ENCODE data around the gene YDJC. TPM values are rescaled to one million over a fixed set of nuclear protein-coding genes. Genes with fewer than 3 reads are reported as not detected.

The YDJC gene
- total and polyA plus RNA-seq, 9 of the 15 experiments (the other 6 are each of a cell fraction or from before 2014, with no cell fraction given) = 13.5 to 871 (median 164) TPM

DNA sequence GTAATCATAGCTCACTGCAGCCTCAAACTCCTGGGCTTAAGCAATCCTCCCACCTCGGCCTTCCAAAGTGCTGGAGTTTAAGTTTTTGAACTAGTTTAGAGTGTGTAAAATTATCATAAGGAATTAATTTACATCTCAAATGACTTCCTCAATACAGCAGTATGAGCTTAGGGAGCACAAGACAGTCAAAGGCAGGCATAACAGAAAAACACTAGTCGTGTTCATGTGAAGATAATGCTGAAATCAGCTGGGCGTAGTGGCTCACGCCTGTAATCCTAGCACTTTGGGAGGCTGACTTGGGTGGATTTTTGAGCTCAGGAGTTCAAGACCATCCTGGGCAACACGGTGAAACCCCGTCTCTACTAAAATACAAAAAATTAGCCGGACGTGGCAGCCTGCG is 25.8 kb downstream of the YDJC start:
- peaks cover 0 to 2% of the 10 kb centered on the region in 2 experiments; a peak in 1 of 5 replicates for H3K27me3 ChIP-seq (ENCODE audit: control insufficient read depth in 2 of 2, insufficient read depth in 2 of 2, low read length in 2 of 2)
- peak overlapping the region in 1 of 2 experiments; percentile 21; a peak in 1 of 4 replicates for H3K9ac ChIP-seq (ENCODE audit: insufficient read depth in 1 of 2, low read depth in 2 of 2, low read length in 2 of 2)
- peaks cover 28% of the 10 kb centered on the region for H3K9me1 ChIP-seq (ENCODE audit: control insufficient read depth, insufficient read depth, low read length)
- no peak for DNase-seq (ENCODE audit: extremely low read depth in 1 of 4, low spot score in 3 of 4)
- H4K20me1 ChIP-seq (replicated peaks; ENCODE audit: control insufficient read depth, insufficient read depth, low read length) = peaks cover 67% of the 10 kb centered on the region
- H2AFZ ChIP-seq (ENCODE audit: low read depth, low read length) = no peak overlapping the region
- ChIA-PET POLR2A (interaction anchor here (0.6 to 76.8 kb wide), 7 partner anchors 5 to 631 kb away, joined by 3 to 4622 read pairs (median 3); partner anchors contain the start of genes CCDC116, PPIL2, SDF2L1 and YDJC), CTCF (ENCODE audit: low intra/inter-chr PET ratio) (interaction anchor here (0.6 kb wide), 2 partner anchors 46 to 832 kb away, joined by 3 read pairs; no protein-coding TSS in a partner anchor)
- FAIRE-seq = no peak
- ATAC-seq = 0 out of 3 replicates have a peak, but pooled peaks have one; percentile 1
- WGBS (ENCODE audit: insufficient coverage, low coverage, missing lambda C conversion rate) = 65% methylated on average over 9 of the region's 9 CpGs
- H3K27ac ChIP-seq (ENCODE audit: extremely low read depth, low read depth, low read length) = peak overlapping the region; percentile 4; the same call in 1 of the 3 replicates
- peaks cover 93% of the 10 kb centered on the region for H3K79me2 ChIP-seq (ENCODE audit: control insufficient read depth, insufficient read depth, low read length)
- peaks cover 64% of the 10 kb centered on the region; the same call in 2 of the 3 replicates for H3K36me3 ChIP-seq (ENCODE audit: control insufficient read depth, insufficient read depth, low read length)
- H3K4me3 ChIP-seq = no peak overlapping the region
- H3K9me3 ChIP-seq (replicated peaks; ENCODE audit: control insufficient read depth, insufficient read depth, low read depth, low read length) = no peaks in the 10 kb centered on the region
- no peak overlapping the region for H3K4me2 ChIP-seq (ENCODE audit: insufficient read depth, low read length)
- peaks cover 26 to 29% of the 10 kb centered on the region in 2 experiments for H3K4me1 ChIP-seq (replicated peaks in 1 of 2; ENCODE audit: control insufficient read depth in 2 of 2, insufficient read depth in 2 of 2, low read length in 2 of 2)
- TF ChIP-seq FOXJ2 (tag; IDR thresholded peaks at IDR 0.05) (0 out of 2 replicates have a peak, but pooled peaks have one; percentile 3), PCBP2 (IDR thresholded peaks at IDR 0.05; ENCODE audit: low read depth, low read length, poor library complexity, severe bottlenecking) (no peak), KLF13 (tag; IDR thresholded peaks at IDR 0.05; ENCODE audit: borderline replicate concordance, low read depth) (peak; percentile 40; the same call in 1 of the 2 replicates), JUND (IDR thresholded peaks at IDR 0.05; ENCODE audit: borderline replicate concordance, low read depth, low read length) (0 out of 2 replicates have a peak, but pooled peaks have one; percentile 21), JUND (tag; IDR thresholded peaks at IDR 0.05; ENCODE audit: borderline replicate concordance, low read depth, low read length) (no peak), MAFF (IDR thresholded peaks at IDR 0.05; ENCODE audit: low read length) (peak; percentile 32; the same call in 1 of the 2 replicates), SPI1 (IDR thresholded peaks at IDR 0.05; ENCODE audit: borderline replicate concordance, low read depth, low read length) (peak; percentile 33; the same call in 1 of the 2 replicates)
- TF ChIP-seq, protein P1, sequence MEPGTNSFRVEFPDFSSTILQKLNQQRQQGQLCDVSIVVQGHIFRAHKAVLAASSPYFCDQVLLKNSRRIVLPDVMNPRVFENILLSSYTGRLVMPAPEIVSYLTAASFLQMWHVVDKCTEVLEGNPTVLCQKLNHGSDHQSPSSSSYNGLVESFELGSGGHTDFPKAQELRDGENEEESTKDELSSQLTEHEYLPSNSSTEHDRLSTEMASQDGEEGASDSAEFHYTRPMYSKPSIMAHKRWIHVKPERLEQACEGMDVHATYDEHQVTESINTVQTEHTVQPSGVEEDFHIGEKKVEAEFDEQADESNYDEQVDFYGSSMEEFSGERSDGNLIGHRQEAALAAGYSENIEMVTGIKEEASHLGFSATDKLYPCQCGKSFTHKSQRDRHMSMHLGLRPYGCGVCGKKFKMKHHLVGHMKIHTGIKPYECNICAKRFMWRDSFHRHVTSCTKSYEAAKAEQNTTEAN (CRISPR knock-in tag; IDR thresholded peaks at IDR 0.05) = peak; percentile 72; the same call in 1 of the 2 replicates
- TF ChIP-seq, protein P2, sequence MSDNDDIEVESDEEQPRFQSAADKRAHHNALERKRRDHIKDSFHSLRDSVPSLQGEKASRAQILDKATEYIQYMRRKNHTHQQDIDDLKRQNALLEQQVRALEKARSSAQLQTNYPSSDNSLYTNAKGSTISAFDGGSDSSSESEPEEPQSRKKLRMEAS (CRISPR knock-in tag; IDR thresholded peaks at IDR 0.05) = peak; percentile 53; the same call in 1 of the 2 replicates
- TF ChIP-seq, protein P3, sequence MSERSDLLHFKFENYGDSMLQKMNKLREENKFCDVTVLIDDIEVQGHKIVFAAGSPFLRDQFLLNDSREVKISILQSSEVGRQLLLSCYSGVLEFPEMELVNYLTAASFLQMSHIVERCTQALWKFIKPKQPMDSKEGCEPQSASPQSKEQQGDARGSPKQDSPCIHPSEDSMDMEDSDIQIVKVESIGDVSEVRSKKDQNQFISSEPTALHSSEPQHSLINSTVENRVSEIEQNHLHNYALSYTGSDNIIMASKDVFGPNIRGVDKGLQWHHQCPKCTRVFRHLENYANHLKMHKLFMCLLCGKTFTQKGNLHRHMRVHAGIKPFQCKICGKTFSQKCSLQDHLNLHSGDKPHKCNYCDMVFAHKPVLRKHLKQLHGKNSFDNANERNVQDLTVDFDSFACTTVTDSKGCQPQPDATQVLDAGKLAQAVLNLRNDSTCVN (CRISPR knock-in tag; IDR thresholded peaks at IDR 0.05) = no peak
- intact Hi-C loops (cut with micrococcal nuclease) = loop anchor here (2.0 kb wide), 1 partner anchor 15 kb away; no protein-coding TSS in a partner anchor
- in situ Hi-C loops (cut with MboI) = no loop called here
- no TSS peak for BruUV-seq (replicated peaks)

Measured in K562 (cell line).